ENCODE data around the gene KCNMA1.

KCNMA1 gene

GRCh38 chr10:76946270-76946669, 691.3 kb downstream of the KCNMA1 start:
- no peak for DNase-seq

GRCh38 chr10:76945166-76945565, 692.4 kb downstream of the KCNMA1 start:
- no peak for DNase-seq

GRCh38 chr10:76944640-76945039, 693.0 kb downstream of the KCNMA1 start:
- DNase-seq, result no peak

GRCh38 chr10:76942628-76943416, 694.8 kb downstream of the KCNMA1 start:
- no peak for DNase-seq

GRCh38 chr10:76939933-76940468, 697.6 kb downstream of the KCNMA1 start:
- DNase-seq, result no peak

GRCh38 chr10:76937181-76937600, 700.4 kb downstream of the KCNMA1 start:
- DNase-seq, result no peak

GRCh38 chr10:76935941-76936613, 701.5 kb downstream of the KCNMA1 start:
- no peak for DNase-seq

GRCh38 chr10:76928565-76928964, 709.0 kb downstream of the KCNMA1 start:
- no peak for DNase-seq

GRCh38 chr10:76925636-76926405, 711.8 kb downstream of the KCNMA1 start:
- DNase-seq, result no peak

GRCh38 chr10:76922666-76923065, 714.9 kb downstream of the KCNMA1 start:
- DNase-seq, result no peak

- no peak for DNase-seq
Observed at GRCh38 chr10:76921383-76922010, 716.1 kb downstream of the KCNMA1 start.

- DNase-seq, result no peak
Observed at GRCh38 chr10:76920581-76920980, 717.0 kb downstream of the KCNMA1 start.

GRCh38 chr10:76918106-76918505, 719.5 kb downstream of the KCNMA1 start:
- DNase-seq, result no peak

GRCh38 chr10:76917071-76917470, 720.5 kb downstream of the KCNMA1 start:
- DNase-seq, result no peak

- no peak for DNase-seq
Observed at GRCh38 chr10:76916536-76916935, 721.1 kb downstream of the KCNMA1 start.

- DNase-seq, result no peak
Observed at GRCh38 chr10:76915316-76915715, 722.3 kb downstream of the KCNMA1 start.

- no peak for DNase-seq
Observed at GRCh38 chr10:76911184-76911583, 726.4 kb downstream of the KCNMA1 start.

- no peak for DNase-seq
Observed at GRCh38 chr10:76910184-76910962, 727.2 kb downstream of the KCNMA1 start.

GRCh38 chr10:76906256-76906655, 731.4 kb downstream of the KCNMA1 start:
- no peak for DNase-seq

GRCh38 chr10:76905251-76905650, 732.4 kb downstream of the KCNMA1 start:
- no peak for DNase-seq

GRCh38 chr10:76903387-76903945, 734.1 kb downstream of the KCNMA1 start:
- DNase-seq, result no peak

GRCh38 chr10:76902949-76903348, 734.7 kb downstream of the KCNMA1 start:
- peak; percentile 77 for DNase-seq
